Cardiac muscle cell (in vitro differentiated cells and primary cell): ENCODE results near the gene PCK1. TPM values are rescaled to one million over a fixed set of nuclear protein-coding genes. Genes with fewer than 3 reads are reported as not detected.

ENCODE experiments used
- DNase-seq, 2 donors: peaks; one replicate each; pipeline versions ENCODE4 v3.0.0 to v3.0.0-alpha.2; 2010 to 2017; ENCODE audit warnings: low read depth in 1 of 2, low spot score in 1 of 2
- H3K27ac ChIP-seq: fragments of 200-600 bp; sonication (generic); 2 replicates; pipeline ENCODE4 v1.5.1; 2016
- H3K27me3 ChIP-seq: fragments of 200-600 bp; sonication (generic); 2 replicates; pipeline ENCODE4 v1.6.0; 2016; ENCODE audit warnings: control low read depth
- H3K36me3 ChIP-seq: fragments of 200-600 bp; sonication (generic); 2 replicates; pipeline ENCODE4 v1.5.1; 2016; ENCODE audit warnings: control low read depth
- H3K4me1 ChIP-seq: fragments of 200-600 bp; sonication (generic); 2 replicates; pipeline ENCODE4 v1.8.1; 2017; ENCODE audit warnings: low read depth, mild to moderate bottlenecking, mixed run types
- H3K4me3 ChIP-seq: fragments of 200-600 bp; sonication (generic); 2 replicates; pipeline ENCODE4 v1.5.1; 2016; ENCODE audit warnings: mild to moderate bottlenecking
- H3K9me3 ChIP-seq: fragments of 200-600 bp; sonication (generic); 2 replicates; pipeline ENCODE4 v1.5.1; 2017; ENCODE audit warnings: low read depth, mild to moderate bottlenecking, control low read depth
- polyA plus RNA-seq: library from polyadenylated mRNA; unstranded; fragments of >200 nt; fragmentation: Nextera tagmentation; extraction: Ambion mirVana; gene quantifications from 2 replicates; pipeline ENCODE4 v1.2.1, GENCODE V29; 2016
- total RNA-seq: library from RNA; depleted of rRNA; stranded (reverse); fragments of >200 nt; gene quantifications from 2 replicates; pipeline ENCODE4 v1.2.3, GENCODE V29; 2016
- TF ChIP-seq, protein P1 (sequence below): IDR thresholded peaks from 2 replicates; pipeline ENCODE4 v1.5.1; 2012; ENCODE audit warnings: low read depth, mild to moderate bottlenecking, low read length

PCK1 gene
- total and polyA plus RNA-seq, 2 experiments from 2014 or later, result 1.6 TPM; not detected in 1

DNA sequence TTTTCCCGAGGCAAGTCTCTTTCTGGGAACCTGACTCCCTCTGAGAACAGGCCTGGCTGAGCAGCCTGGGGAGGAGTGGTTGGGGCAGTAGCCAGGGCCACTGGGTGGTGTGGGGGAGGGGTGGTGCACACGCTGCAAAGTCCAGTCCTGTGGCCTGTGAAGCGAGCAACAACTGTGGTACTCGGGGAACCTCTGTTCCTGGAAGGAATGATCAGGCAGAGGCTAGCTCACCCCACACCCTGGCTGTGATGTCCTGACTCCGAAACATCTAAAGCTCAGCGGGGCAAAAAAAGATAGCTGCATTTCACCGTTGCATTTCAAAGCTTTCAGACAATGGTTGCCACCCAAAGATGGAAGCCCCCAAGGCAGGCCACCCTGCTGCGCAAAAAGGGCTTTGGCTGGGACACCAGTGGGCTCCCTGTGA, 25.5 kb downstream of the PCK1 start:
- H3K4me1 ChIP-seq, result no peaks in the 10 kb centered on the region
- H3K4me3 ChIP-seq, result no peak overlapping the region
- no peaks in the 10 kb centered on the region for H3K27me3 ChIP-seq
- TF ChIP-seq, protein P1, sequence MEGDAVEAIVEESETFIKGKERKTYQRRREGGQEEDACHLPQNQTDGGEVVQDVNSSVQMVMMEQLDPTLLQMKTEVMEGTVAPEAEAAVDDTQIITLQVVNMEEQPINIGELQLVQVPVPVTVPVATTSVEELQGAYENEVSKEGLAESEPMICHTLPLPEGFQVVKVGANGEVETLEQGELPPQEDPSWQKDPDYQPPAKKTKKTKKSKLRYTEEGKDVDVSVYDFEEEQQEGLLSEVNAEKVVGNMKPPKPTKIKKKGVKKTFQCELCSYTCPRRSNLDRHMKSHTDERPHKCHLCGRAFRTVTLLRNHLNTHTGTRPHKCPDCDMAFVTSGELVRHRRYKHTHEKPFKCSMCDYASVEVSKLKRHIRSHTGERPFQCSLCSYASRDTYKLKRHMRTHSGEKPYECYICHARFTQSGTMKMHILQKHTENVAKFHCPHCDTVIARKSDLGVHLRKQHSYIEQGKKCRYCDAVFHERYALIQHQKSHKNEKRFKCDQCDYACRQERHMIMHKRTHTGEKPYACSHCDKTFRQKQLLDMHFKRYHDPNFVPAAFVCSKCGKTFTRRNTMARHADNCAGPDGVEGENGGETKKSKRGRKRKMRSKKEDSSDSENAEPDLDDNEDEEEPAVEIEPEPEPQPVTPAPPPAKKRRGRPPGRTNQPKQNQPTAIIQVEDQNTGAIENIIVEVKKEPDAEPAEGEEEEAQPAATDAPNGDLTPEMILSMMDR, result no peak
- H3K27ac ChIP-seq, result no peak overlapping the region
- peak in 1 of 2 donors; percentile 17 for DNase-seq
- H3K36me3 ChIP-seq, result no peaks in the 10 kb centered on the region
- no peaks in the 10 kb centered on the region for H3K9me3 ChIP-seq

DNA sequence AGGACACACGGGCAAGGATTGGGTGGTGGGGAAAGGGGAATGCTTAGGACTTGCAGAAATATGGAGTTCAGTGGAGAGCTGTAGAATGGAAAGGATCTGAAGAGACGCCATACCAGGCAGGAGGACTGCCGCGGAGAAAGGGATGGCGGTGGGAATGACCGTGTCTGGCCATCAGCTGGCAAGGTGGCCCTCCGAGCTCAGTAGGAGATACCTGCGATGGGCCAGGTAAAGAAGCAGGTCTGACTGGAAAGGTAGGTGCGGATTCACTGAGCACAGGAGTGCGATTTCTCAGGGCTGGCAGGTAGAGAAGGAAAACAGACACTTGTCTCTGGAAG, 26.0 kb downstream of the PCK1 start:
- H3K27ac ChIP-seq, result no peak overlapping the region
- H3K4me3 ChIP-seq, result no peak overlapping the region
- no peaks in the 10 kb centered on the region for H3K4me1 ChIP-seq
- no peaks in the 10 kb centered on the region for H3K27me3 ChIP-seq
- H3K9me3 ChIP-seq, result no peaks in the 10 kb centered on the region
- DNase-seq, result no peak
- no peaks in the 10 kb centered on the region for H3K36me3 ChIP-seq
- TF ChIP-seq, protein P1, result no peak

DNA sequence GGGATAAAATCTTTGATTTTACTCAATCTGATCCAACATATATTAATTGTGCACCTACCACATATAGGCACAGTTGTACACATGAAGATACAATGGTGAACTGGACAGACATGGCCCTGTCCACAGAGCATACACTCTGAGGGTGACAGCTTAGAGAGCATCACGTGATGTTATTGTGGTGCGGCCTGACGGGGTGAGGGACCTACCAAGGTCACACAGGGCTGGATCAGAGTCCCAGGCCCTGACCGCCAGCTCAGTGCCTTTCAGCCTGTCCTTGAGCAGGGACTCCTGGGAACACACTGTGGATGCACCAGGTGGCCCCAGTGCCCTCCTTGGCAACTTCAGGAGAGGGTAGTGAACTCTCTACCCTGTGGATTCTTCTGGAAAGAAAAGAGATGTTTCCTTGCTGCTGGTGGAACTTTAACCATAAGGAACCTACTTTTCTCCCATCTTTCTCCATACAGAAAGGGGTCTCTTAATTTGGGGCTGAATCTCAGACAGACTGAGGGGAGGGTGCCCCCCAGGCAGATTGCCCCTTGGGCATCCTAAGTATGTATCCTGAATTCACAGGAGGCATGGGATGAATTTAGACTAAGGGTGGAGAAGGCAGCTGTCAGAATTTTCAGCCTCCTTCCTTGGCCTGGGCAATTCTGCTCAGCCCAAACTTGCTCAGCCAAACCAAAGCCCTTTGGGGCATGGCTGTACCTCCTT, 26.5 kb downstream of the PCK1 start:
- Histone ChIP-seq H3K9me3 (no peaks in the 10 kb centered on the region), H3K36me3 (no peaks in the 10 kb centered on the region), H3K27ac (no peak overlapping the region), H3K4me3 (no peak overlapping the region), H3K27me3 (no peaks in the 10 kb centered on the region), H3K4me1 (no peaks in the 10 kb centered on the region)
- no peak for DNase-seq
- TF ChIP-seq, protein P1, result no peak

DNA sequence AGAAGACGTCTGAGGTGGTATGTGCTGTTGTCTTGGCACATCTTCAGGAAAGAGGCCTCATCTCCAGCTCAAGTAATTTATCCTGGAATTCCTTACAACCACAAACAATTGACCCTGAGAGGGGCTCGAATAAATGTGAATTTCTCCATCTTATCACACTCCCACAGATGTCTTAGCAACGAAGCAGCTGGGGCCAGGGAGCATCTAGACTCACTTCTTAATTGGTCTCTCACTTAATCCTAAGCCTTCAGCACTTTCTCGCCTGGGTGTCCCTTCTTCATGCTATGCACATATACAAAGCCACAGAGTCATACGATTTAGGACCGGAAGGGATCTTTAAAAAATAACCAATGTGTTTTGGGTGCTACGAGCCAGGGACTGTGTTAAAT, 27.1 kb downstream of the PCK1 start:
- TF ChIP-seq, protein P1, result no peak
- Histone ChIP-seq H3K4me1 (no peaks in the 10 kb centered on the region), H3K36me3 (no peaks in the 10 kb centered on the region)

DNA sequence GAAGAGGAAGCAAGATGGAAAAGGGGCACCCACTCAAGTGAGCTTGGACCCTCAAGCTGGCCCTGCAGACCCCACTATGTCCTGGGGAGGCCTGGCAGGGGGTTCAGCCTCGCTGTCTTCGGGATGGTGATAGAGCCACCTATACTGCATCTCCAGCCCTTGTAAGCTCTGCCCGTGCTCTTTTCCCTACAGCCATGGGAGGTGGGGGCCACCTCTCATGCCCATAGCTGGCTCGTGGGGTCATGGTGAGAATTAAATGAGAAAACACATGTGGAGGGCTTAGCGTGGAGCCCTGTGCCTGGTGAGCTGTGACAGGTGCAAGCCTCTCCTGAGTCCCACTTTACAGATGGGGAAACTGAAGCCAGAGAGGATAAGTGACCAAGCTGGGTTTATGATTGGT, 27.7 kb downstream of the PCK1 start:
- no peaks in the 10 kb centered on the region for H3K9me3 ChIP-seq
- TF ChIP-seq, protein P1, result no peak
- no peaks in the 10 kb centered on the region for H3K36me3 ChIP-seq
- H3K27me3 ChIP-seq, result no peaks in the 10 kb centered on the region
- no peak for DNase-seq
- H3K4me3 ChIP-seq, result no peak overlapping the region
- no peaks in the 10 kb centered on the region for H3K4me1 ChIP-seq
- H3K27ac ChIP-seq, result no peak overlapping the region

More for the DNA sequence above, 27.1 kb downstream of the PCK1 start:
- Histone ChIP-seq H3K27me3 (no peaks in the 10 kb centered on the region), H3K9me3 (no peaks in the 10 kb centered on the region), H3K27ac (no peak overlapping the region), H3K4me3 (no peak overlapping the region)
- DNase-seq, result no peak
